SU-DHL-6 (cell line): ENCODE results near the gene BRPF3.

Experiments
- H2AFZ ChIP-seq: fragments of 200-600 bp; sonication (generic); 2 replicates; pipeline ENCODE4 v1.6.1; 2014; ENCODE audit warnings: low read depth, mild to moderate bottlenecking, moderate library complexity, mixed read lengths, antibody characterized with exemption, low read length; ENCODE audit not compliant: severe bottlenecking
- H3F3A ChIP-seq: fragments of 200-600 bp; shearing (Covaris generic); 2 replicates; pipeline ENCODE4 v1.6.0; 2016; ENCODE audit warnings: antibody characterized with exemption, mild to moderate bottlenecking; ENCODE audit not compliant: insufficient read depth
- H3K27ac ChIP-seq: fragments of 200-600 bp; sonication (generic); 2 replicates; pipeline ENCODE4 v1.5.1; 2016; ENCODE audit warnings: low read depth, mild to moderate bottlenecking, low read length, moderate library complexity, mixed read lengths
- H3K27me3 ChIP-seq: fragments of 200-600 bp; sonication (generic), shearing (Covaris generic); 2 replicates; pipeline ENCODE4 v1.6.0; 2014; ENCODE audit warnings: mild to moderate bottlenecking, low read length
- H3K36me3 ChIP-seq: fragments of 200-600 bp; sonication (generic); 2 replicates; pipeline ENCODE4 v1.6.1; 2014; ENCODE audit warnings: mild to moderate bottlenecking, low read length, mixed read lengths
- H3K4me2 ChIP-seq: fragments of 300-600, 200-600 bp; shearing (Covaris generic), sonication (generic); 2 replicates; pipeline ENCODE4 v1.6.0; 2014; ENCODE audit warnings: low read length, low read depth, mild to moderate bottlenecking; ENCODE audit not compliant: poor library complexity, severe bottlenecking
- H3K4me3 ChIP-seq: fragments of 200-600 bp; sonication (generic); 2 replicates; pipeline ENCODE4 v1.5.1; 2014; ENCODE audit warnings: antibody characterized with exemption, low read length, mild to moderate bottlenecking, mixed read lengths; ENCODE audit not compliant: insufficient read depth, poor library complexity, severe bottlenecking
- H3K79me2 ChIP-seq: fragments of 200-600 bp; sonication (generic); 2 replicates; pipeline ENCODE4 v1.6.1; 2014; ENCODE audit warnings: mild to moderate bottlenecking, low read length, moderate library complexity; ENCODE audit not compliant: insufficient read depth
- H3K9ac ChIP-seq: fragments of 200-600 bp; sonication (generic); 2 replicates; pipeline ENCODE4 v1.7.0; 2014; ENCODE audit warnings: mild to moderate bottlenecking, low read length
- H3K9me2 ChIP-seq: fragments of 200-600 bp; sonication (generic); replicated peaks from 2 replicates; pipeline ENCODE4 v1.6.1; 2014; ENCODE audit warnings: low read length; ENCODE audit not compliant: insufficient read depth
- H3K9me3 ChIP-seq: fragments of 200-600 bp; sonication (generic); 2 replicates; pipeline ENCODE4 v1.6.1; 2014; ENCODE audit warnings: low read length, mixed read lengths; ENCODE audit not compliant: insufficient read depth
- H4K20me1 ChIP-seq: fragments of 200-600 bp; sonication (generic); 2 replicates; pipeline ENCODE4 v1.6.1; 2014; ENCODE audit warnings: low read depth, mild to moderate bottlenecking, antibody characterized with exemption, low read length, moderate library complexity, mixed read lengths
- CTCF ChIP-seq: fragments of 200-600 bp; sonication (generic); IDR thresholded peaks from one replicate; pipeline ENCODE4 v1.5.1; 2017; ENCODE audit warnings: antibody characterized with exemption, mild to moderate bottlenecking, low read length, moderate library complexity; ENCODE audit not compliant: insufficient read depth, poor library complexity, severe bottlenecking
- EZH2phosphoT487 ChIP-seq: fragments of 200-600 bp; sonication (generic), shearing (Covaris generic); conservative IDR thresholded peaks from 2 replicates; pipeline ENCODE4 v1.6.1; 2018; ENCODE audit warnings: mild to moderate bottlenecking, antibody characterized with exemption, low read length, moderate library complexity, mixed read lengths

BRPF3 gene

DNA sequence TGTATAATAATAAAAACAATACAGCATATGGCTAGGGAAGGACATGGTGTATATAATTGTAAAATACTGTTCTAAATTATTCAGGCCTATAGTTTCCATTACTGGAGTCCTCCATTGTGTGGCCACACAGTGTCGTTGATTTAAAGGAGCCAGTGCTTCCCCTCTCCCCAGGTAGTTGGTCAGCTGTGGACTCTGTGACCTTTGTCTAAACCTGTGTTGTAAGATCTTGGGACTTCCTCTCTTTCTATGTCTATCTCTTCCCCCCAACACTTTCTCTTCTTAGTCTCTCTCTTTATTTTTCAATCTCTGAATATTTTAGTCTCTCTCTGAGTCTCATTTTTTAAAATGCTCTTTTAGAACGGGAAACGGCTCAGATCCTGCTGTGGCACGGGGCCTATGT, 35.6 kb downstream of the BRPF3 start:
- Histone ChIP-seq H3K27ac (no peak overlapping the region), H2AFZ (no peak overlapping the region), H3K4me3 (no peak overlapping the region), H3K9me2 (no peaks in the 10 kb centered on the region), H3F3A (no peaks in the 10 kb centered on the region), H3K27me3 (no peaks in the 10 kb centered on the region), H3K9me3 (no peaks in the 10 kb centered on the region), H3K4me2 (no peak overlapping the region), H3K79me2 (no peaks in the 10 kb centered on the region), H4K20me1 (no peaks in the 10 kb centered on the region), H3K36me3 (no peaks in the 10 kb centered on the region; the same call in 1 of the 2 replicates), H3K9ac (no peak overlapping the region)
- TF ChIP-seq EZH2phosphoT487, result no peak
- TF ChIP-seq CTCF, result no peak

- H3K9ac ChIP-seq, result no peak overlapping the region
- H2AFZ ChIP-seq, result no peak overlapping the region
- H3K27ac ChIP-seq, result no peak overlapping the region
- H4K20me1 ChIP-seq, result no peaks in the 10 kb centered on the region
- no peaks in the 10 kb centered on the region for H3K9me2 ChIP-seq
- no peaks in the 10 kb centered on the region for H3K27me3 ChIP-seq
- TF ChIP-seq CTCF (no peak), EZH2phosphoT487 (no peak)
- no peaks in the 10 kb centered on the region for H3K79me2 ChIP-seq
- no peak overlapping the region for H3K4me3 ChIP-seq
- H3K36me3 ChIP-seq, result no peaks in the 10 kb centered on the region; the same call in 1 of the 2 replicates
- H3K9me3 ChIP-seq, result no peaks in the 10 kb centered on the region
- H3K4me2 ChIP-seq, result no peak overlapping the region
- H3F3A ChIP-seq, result no peaks in the 10 kb centered on the region
Observed at GRCh38 chr6:36235309-36235708, 38.8 kb downstream of the BRPF3 start.

DNA sequence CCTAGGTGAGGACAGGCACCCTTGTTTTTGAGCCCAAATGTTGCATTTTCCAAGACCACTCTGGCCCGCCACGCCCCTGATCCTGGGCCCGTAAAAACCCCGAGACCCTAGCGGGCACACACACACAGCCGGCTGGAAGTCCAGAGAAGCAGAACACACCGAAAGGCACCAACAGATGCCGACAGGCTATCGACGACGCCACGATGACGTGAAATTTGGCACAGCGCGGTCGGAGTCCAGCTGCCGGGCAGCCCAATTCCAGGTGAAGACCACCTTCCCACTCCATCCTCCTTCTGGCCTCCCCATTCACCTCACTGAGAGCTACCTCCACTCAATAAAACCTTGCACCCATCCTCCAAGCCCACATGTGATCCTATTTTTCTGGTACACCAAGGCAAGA, 39.3 kb downstream of the BRPF3 start:
- Histone ChIP-seq H2AFZ (no peak overlapping the region), H3K4me2 (no peak overlapping the region), H3K9me3 (no peaks in the 10 kb centered on the region), H3K79me2 (no peaks in the 10 kb centered on the region), H4K20me1 (no peaks in the 10 kb centered on the region), H3K36me3 (no peaks in the 10 kb centered on the region; the same call in 1 of the 2 replicates), H3K27me3 (no peaks in the 10 kb centered on the region), H3K9ac (no peak overlapping the region), H3K27ac (no peak overlapping the region), H3F3A (no peaks in the 10 kb centered on the region), H3K4me3 (no peak overlapping the region), H3K9me2 (no peaks in the 10 kb centered on the region)
- no peak for TF ChIP-seq CTCF

DNA sequence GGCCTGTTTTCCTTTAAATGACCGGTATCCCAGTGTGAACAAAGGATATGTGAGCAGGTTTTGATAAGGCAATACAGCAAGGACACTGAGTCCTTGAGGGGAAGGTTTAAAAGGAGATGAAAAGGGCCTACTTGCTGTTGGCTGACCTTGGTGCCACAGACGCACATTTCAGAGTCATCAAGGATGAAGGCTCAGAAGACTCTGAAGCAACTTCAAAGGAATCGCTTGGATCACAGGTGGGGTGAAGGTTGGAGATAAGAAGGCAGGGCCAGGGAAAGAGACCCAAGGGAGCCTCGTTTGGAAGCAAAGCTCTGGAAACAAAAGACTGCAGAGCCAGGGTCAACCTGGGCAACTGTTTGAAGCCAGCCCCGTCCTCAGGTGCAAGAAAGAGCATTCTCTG, 43.2 kb downstream of the BRPF3 start:
- Histone ChIP-seq H3K79me2 (no peaks in the 10 kb centered on the region), H3K4me2 (no peak overlapping the region), H3K36me3 (no peaks in the 10 kb centered on the region), H3K27ac (no peak overlapping the region), H3K27me3 (no peaks in the 10 kb centered on the region), H4K20me1 (no peaks in the 10 kb centered on the region), H3K9ac (no peak overlapping the region), H3K9me2 (no peaks in the 10 kb centered on the region), H3K4me3 (no peak overlapping the region), H3F3A (no peaks in the 10 kb centered on the region), H3K9me3 (no peaks in the 10 kb centered on the region), H2AFZ (no peak overlapping the region)
- TF ChIP-seq EZH2phosphoT487 (no peak), CTCF (no peak)
